ENCODE data around the gene NRBP1. TPM values are rescaled to one million over a fixed set of nuclear protein-coding genes. Genes with fewer than 3 reads are reported as not detected.

The NRBP1 gene
- total and polyA plus RNA-seq, 9 donors = 50.8 to 169 (median 90.0) TPM

GRCh38 chr2:27445615-27446014, 17.2 kb downstream of the NRBP1 start:
- Histone ChIP-seq H3K4me3 (no peak overlapping the region), H3K4me1 (ENCODE audit: insufficient read depth) (peaks cover 2% of the 10 kb centered on the region), H3K9me3 (no peaks in the 10 kb centered on the region), H3K36me3 (no peaks in the 10 kb centered on the region), H3K27ac (no peak overlapping the region), H3K27me3 (no peaks in the 10 kb centered on the region)
- TF ChIP-seq POLR2A (IDR thresholded peaks at IDR 0.05) = no peak
- no peak for TF ChIP-seq EP300 (IDR thresholded peaks at IDR 0.05)
- no peak for TF ChIP-seq CTCF (IDR thresholded peaks at IDR 0.05)
- no peak for DNase-seq
- intact Hi-C loops (cut with DNase I) = no loop called here
- WGBS, 3 donors = 83 to 88% (median 87%) methylated on average over 8 of the region's 8 CpGs

- H3K36me3 ChIP-seq = no peaks in the 10 kb centered on the region
- no peak overlapping the region for H3K4me3 ChIP-seq
- intact Hi-C loops (cut with DNase I) = no loop called here
- H3K27ac ChIP-seq = no peak overlapping the region
- 84 to 92% (median 88%) methylated on average over 3 of the region's 3 CpGs for WGBS, 3 donors
- no peak for DNase-seq
- H3K27me3 ChIP-seq = no peaks in the 10 kb centered on the region
- no peaks in the 10 kb centered on the region for H3K9me3 ChIP-seq
- TF ChIP-seq EP300 (IDR thresholded peaks at IDR 0.05) (no peak), POLR2A (IDR thresholded peaks at IDR 0.05) (no peak), CTCF (IDR thresholded peaks at IDR 0.05) (no peak)
- peaks cover 2% of the 10 kb centered on the region for H3K4me1 ChIP-seq (ENCODE audit: insufficient read depth)
Observed at GRCh38 chr2:27446057-27446456, 17.6 kb downstream of the NRBP1 start.

- intact Hi-C loops (cut with DNase I) = no loop called here
- H3K27me3 ChIP-seq = no peaks in the 10 kb centered on the region
- H3K4me3 ChIP-seq = no peak overlapping the region
- WGBS, 3 donors = 75 to 84% (median 77%) methylated on average over 3 of the region's 3 CpGs
- H3K27ac ChIP-seq = no peak overlapping the region
- H3K9me3 ChIP-seq = no peaks in the 10 kb centered on the region
- TF ChIP-seq POLR2A (IDR thresholded peaks at IDR 0.05) (no peak), EP300 (IDR thresholded peaks at IDR 0.05) (no peak), CTCF (IDR thresholded peaks at IDR 0.05) (no peak)
- no peaks in the 10 kb centered on the region for H3K36me3 ChIP-seq
- DNase-seq = no peak
- H3K4me1 ChIP-seq (ENCODE audit: insufficient read depth) = no peaks in the 10 kb centered on the region
Observed at GRCh38 chr2:27448381-27448780, 19.9 kb downstream of the NRBP1 start.

GRCh38 chr2:27451095-27451494, 22.7 kb downstream of the NRBP1 start:
- DNase-seq = no peak
- intact Hi-C loops (cut with DNase I) = no loop called here
- TF ChIP-seq EP300 (IDR thresholded peaks at IDR 0.05) (no peak), CTCF (IDR thresholded peaks at IDR 0.05) (no peak), POLR2A (IDR thresholded peaks at IDR 0.05) (no peak)
- WGBS, 3 donors = 49 to 94% (median 81%) methylated on average over 1 of the region's 1 CpG
- H3K4me3 ChIP-seq = no peak overlapping the region
- H3K27me3 ChIP-seq = no peaks in the 10 kb centered on the region
- no peak overlapping the region for H3K27ac ChIP-seq
- H3K36me3 ChIP-seq = no peaks in the 10 kb centered on the region
- H3K9me3 ChIP-seq = no peaks in the 10 kb centered on the region
- no peaks in the 10 kb centered on the region for H3K4me1 ChIP-seq (ENCODE audit: insufficient read depth)

- TF ChIP-seq EP300 (IDR thresholded peaks at IDR 0.05) (no peak), CTCF (IDR thresholded peaks at IDR 0.05) (no peak), POLR2A (IDR thresholded peaks at IDR 0.05) (no peak)
- intact Hi-C loops (cut with DNase I) = no loop called here
Observed at GRCh38 chr2:27453968-27454367, 25.5 kb downstream of the NRBP1 start.

More at GRCh38 chr2:27453968-27454367, 25.5 kb downstream of the NRBP1 start:
- no peak for DNase-seq
- Histone ChIP-seq H3K36me3 (no peaks in the 10 kb centered on the region), H3K4me1 (ENCODE audit: insufficient read depth) (no peaks in the 10 kb centered on the region), H3K4me3 (no peak overlapping the region), H3K27ac (no peak overlapping the region), H3K27me3 (no peaks in the 10 kb centered on the region), H3K9me3 (no peaks in the 10 kb centered on the region)
- WGBS, 3 donors = 87 to 96% (median 92%) methylated on average over 7 of the region's 7 CpGs

Measured in ovary (tissue), 9 donors.